Neural crest cell (in vitro differentiated cells): Measurements from ENCODE around the gene CA11. TPM values are rescaled to one million over a fixed set of nuclear protein-coding genes. Genes with fewer than 3 reads are reported as not detected.

Experiments used
- DNase-seq: peaks from one replicate; pipeline ENCODE4 v3.0.0; 2021; ENCODE audit warnings: low read depth, mixed read lengths, low spot score
- H3K27ac Mint-ChIP-seq: one replicate; pipeline ENCODE4 v1.8.0; 2021; ENCODE audit warnings: mild to moderate bottlenecking, mixed read lengths; ENCODE audit not compliant: unreplicated experiment
- H3K27me3 Mint-ChIP-seq: 2 replicates; pipeline ENCODE4 v1.8.0; 2021; ENCODE audit warnings: low read depth, mild to moderate bottlenecking, mixed read lengths
- H3K36me3 Mint-ChIP-seq: 2 replicates; pipeline ENCODE4 v1.8.0; 2021; ENCODE audit warnings: low read depth, mild to moderate bottlenecking, mixed read lengths
- H3K4me1 Mint-ChIP-seq: 2 replicates; pipeline ENCODE4 v1.8.0; 2021; ENCODE audit warnings: mixed read lengths
- H3K4me3 Mint-ChIP-seq: one replicate; pipeline ENCODE4 v1.8.0; 2021; ENCODE audit warnings: mild to moderate bottlenecking, mixed read lengths
- H3K9me3 Mint-ChIP-seq: 2 replicates; pipeline ENCODE4 v1.8.0; 2021; ENCODE audit warnings: mixed read lengths
- total RNA-seq: library from RNA; stranded (reverse); gene quantifications from 2 replicates; pipeline ENCODE4 v1.2.1, GENCODE V29; 2021
- TF ChIP-seq, protein P1 (sequence below): fragments of 200-600 bp; sonication (generic); conservative IDR thresholded peaks from 2 replicates; pipeline ENCODE4 v1.5.0; 2021; ENCODE audit warnings: antibody characterized with exemption, mild to moderate bottlenecking

CA11 gene
- total RNA-seq, 1 donor from 2014 or later, result 11.4 TPM

- no peak overlapping the region for H3K4me3 Mint-ChIP-seq
- no peaks in the 10 kb centered on the region for H3K27me3 Mint-ChIP-seq
- H3K9me3 Mint-ChIP-seq, result no peaks in the 10 kb centered on the region
- H3K27ac Mint-ChIP-seq, result no peak overlapping the region
- peaks cover 4% of the 10 kb centered on the region for H3K4me1 Mint-ChIP-seq
- H3K36me3 Mint-ChIP-seq, result no peaks in the 10 kb centered on the region
- no peak for DNase-seq
- TF ChIP-seq, protein P1, sequence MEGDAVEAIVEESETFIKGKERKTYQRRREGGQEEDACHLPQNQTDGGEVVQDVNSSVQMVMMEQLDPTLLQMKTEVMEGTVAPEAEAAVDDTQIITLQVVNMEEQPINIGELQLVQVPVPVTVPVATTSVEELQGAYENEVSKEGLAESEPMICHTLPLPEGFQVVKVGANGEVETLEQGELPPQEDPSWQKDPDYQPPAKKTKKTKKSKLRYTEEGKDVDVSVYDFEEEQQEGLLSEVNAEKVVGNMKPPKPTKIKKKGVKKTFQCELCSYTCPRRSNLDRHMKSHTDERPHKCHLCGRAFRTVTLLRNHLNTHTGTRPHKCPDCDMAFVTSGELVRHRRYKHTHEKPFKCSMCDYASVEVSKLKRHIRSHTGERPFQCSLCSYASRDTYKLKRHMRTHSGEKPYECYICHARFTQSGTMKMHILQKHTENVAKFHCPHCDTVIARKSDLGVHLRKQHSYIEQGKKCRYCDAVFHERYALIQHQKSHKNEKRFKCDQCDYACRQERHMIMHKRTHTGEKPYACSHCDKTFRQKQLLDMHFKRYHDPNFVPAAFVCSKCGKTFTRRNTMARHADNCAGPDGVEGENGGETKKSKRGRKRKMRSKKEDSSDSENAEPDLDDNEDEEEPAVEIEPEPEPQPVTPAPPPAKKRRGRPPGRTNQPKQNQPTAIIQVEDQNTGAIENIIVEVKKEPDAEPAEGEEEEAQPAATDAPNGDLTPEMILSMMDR, result no peak
These were observed 8.5 kb upstream of the CA11 start for GRCh38 chr19:48654299-48655059.

DNA sequence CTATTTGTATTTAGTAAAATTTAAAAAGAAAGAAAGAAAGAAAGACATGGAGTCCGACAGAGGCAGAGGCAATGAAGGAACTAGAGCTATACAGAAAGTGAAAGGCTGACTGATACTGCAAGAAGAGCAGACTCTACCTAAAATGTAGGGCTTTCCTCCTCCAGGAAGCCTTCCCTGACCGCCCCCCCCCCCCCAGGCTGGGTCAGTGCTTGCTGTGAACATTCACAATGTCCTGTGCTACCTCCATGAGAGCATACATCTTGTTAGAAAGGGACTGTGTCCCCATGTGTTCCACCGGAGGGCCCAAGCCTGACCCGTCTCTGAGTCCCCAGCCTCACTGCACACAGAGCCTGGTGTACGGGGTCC, 5.7 kb upstream of the CA11 start:
- Mint-ChIP-seq H3K36me3 (no peaks in the 10 kb centered on the region), H3K4me1 (peaks cover 8% of the 10 kb centered on the region), H3K27me3 (no peaks in the 10 kb centered on the region), H3K9me3 (no peaks in the 10 kb centered on the region), H3K27ac (no peak overlapping the region), H3K4me3 (no peak overlapping the region)
- TF ChIP-seq, protein P1, result no peak
- no peak for DNase-seq

- H3K36me3 Mint-ChIP-seq, result no peaks in the 10 kb centered on the region
- peaks cover 9% of the 10 kb centered on the region for H3K4me1 Mint-ChIP-seq
- no peak overlapping the region for H3K4me3 Mint-ChIP-seq
- DNase-seq, result no peak
- TF ChIP-seq, protein P1, result no peak
- no peaks in the 10 kb centered on the region for H3K9me3 Mint-ChIP-seq
- no peak overlapping the region for H3K27ac Mint-ChIP-seq
- no peaks in the 10 kb centered on the region for H3K27me3 Mint-ChIP-seq
These were observed 5.1 kb upstream of the CA11 start for GRCh38 chr19:48650974-48651682.

GRCh38 chr19:48648134-48648533, 2.1 kb upstream of the CA11 start:
- TF ChIP-seq, protein P1, result no peak
- Mint-ChIP-seq H3K27me3 (peaks cover 6% of the 10 kb centered on the region), H3K27ac (no peak overlapping the region), H3K36me3 (no peaks in the 10 kb centered on the region), H3K4me3 (no peak overlapping the region), H3K4me1 (peaks cover 24% of the 10 kb centered on the region), H3K9me3 (no peaks in the 10 kb centered on the region)
- no peak for DNase-seq

DNA sequence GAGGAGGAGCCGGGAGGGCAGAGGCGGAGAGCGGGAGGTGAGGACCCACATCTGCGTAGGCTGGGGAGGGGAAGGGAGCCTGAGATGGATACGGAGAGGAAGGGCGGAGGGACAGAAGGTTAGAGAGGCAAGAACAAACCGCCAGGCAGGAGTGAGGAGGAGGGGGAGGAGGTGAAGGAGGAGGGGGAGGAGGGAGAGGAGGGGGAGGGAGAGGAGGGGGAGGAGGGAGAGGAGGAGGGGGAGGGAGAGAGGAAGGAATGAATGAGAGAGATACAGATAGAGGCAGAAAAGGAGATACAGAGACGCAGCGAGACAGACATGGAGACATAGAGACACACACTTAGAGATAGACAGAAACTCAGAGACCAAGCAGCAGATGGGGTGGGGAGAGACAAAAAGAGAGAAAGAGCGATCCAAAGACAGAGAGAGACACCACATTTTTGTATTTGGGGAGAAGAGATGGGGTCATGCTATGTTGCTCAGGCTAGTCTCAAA, 782 bp upstream of the CA11 start:
- H3K9me3 Mint-ChIP-seq, result no peaks in the 10 kb centered on the region
- TF ChIP-seq, protein P1, result no peak
- no peak for DNase-seq
- H3K4me1 Mint-ChIP-seq, result peaks cover 24% of the 10 kb centered on the region
- no peaks in the 10 kb centered on the region for H3K36me3 Mint-ChIP-seq
- peaks cover 10% of the 10 kb centered on the region for H3K27me3 Mint-ChIP-seq
- peak overlapping the region; percentile 59 for H3K4me3 Mint-ChIP-seq
- H3K27ac Mint-ChIP-seq, result no peak overlapping the region
